NCI-H1417 (cell line): ENCODE results near the gene MANEA.

Source experiments
- DNase-seq, 3 experiments: peaks; one replicate each; lab custom pipeline; 2025; lab: John Stamatoyannopoulos, UW

Gene MANEA

DNA sequence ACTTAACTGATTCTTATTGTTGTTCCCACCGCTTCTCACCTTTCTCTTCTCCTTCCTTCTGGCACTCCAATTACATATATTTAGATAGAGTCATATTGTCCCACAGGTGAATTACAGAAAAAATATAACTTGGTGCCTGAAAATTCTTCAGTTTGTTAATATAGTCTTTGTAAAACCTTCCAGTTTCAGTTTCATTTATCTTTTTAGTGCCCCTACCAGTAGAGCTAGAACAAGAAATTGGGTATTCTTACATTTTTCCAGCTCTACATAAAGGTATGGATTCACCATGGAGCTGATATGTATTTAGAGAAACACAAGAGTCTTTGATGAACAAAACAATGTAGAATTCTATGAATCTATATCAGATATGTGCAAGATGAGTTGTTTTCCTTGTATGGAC lies 10.7 kb downstream of the MANEA start:
- DNase-seq, result no peak

GRCh38 chr6:95589067-95589466 lies 11.7 kb downstream of the MANEA start:
- no peak for DNase-seq

DNA sequence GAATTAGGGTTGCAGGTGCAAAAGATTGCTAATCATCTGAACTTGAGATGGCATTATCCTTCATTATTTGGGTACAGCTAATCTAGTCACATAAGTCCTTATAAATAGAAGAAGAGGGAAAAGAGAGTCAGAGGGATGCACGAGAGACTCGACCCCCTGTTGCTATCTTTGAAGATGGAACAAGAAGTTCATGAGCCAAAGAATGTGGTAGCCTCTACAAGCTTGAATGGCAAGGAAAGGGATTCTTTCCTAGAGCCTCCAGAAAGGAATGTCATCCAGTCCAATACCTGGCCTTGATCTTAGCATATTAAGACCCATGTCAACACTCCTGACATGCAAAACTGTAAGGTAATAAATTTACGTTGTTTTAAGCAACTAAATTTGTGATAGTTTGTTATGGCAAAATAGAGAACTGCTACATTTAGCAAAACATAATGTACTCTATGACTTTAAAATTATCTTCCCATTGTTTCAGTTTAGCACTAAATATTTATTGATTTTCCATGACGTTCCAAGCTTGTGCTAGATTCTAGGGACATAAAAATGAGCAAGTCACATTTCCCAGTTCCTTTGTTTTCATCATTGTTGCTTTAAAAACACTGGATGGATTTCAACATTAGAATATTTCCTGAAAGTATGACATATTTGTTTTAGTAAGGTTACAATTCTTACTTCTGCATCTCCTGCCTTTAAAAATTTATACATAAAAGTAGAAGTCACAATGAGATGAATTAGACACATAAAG lies 12.7 kb downstream of the MANEA start:
- no peak for DNase-seq

- peak in 1 of 3 experiments; percentile 52 for DNase-seq
Measured at GRCh38 chr6:95593025-95593424, 15.7 kb downstream of the MANEA start.

DNA sequence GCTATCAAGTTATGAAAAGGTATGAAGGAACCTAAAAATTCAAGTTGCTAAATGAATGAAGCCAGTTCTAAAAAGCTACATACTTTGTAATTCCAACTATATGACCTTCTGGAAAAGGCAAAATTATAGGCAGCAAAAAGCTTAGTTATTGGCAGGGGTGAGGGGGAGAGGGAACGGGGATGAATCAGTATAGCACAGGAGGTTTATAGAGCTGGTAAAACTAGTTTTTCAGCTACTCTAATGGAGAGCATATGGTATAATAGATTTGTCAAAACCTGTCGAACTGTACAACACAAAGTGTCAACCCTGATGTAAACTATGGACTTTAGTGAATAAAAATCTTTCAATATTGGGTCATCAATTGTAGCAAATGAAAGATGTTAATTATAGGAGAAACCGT lies 18.7 kb downstream of the MANEA start:
- DNase-seq, result peak in 1 of 3 experiments; percentile 24

DNA sequence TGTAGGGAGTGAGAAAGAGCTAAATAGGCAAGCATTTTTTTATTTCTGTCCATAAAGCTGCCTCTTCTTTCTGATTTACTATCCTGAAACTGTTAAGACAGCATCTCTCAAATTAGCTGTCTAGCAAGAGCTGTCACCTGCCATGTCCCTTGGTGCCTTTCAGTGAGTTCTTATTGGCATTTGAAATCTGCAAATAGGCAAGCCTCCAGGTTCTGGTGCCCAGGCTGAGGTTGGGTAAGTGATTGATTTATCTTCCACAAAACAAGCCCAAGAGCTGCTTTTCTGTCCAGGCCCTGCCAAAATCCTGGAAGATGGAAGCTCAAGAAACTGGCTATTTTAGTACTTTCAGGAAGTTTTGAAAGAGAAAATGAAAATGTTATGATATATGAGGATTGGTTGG lies 22.4 kb downstream of the MANEA start:
- DNase-seq, result peak in 1 of 3 experiments; percentile 9

DNA sequence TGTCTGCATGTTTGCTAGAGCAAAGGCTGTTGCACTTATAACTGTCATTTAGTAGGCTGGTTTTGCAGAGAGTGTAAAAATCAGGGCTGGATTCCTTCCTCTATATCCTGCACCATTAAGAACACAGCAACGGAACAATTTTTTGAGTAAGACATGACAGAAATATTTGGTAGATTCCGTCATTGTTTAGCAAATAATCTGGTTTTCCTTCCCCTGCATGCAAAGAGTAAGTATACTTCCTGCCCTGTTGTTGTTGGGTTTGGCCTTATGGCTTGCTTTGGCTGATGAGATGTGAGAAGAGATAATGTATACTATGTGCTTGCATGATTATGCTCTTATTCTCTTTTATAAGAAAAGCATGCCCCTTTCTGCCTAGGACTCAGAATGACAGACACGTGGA lies 23.8 kb downstream of the MANEA start:
- DNase-seq, result no peak

GRCh38 chr6:95614094-95614493 lies 36.8 kb downstream of the MANEA start:
- DNase-seq, result no peak

- DNase-seq, result peak in 2 of 3 experiments; percentile 47 to 81
Measured at GRCh38 chr6:95629551-95629950, 52.2 kb downstream of the MANEA start.

DNA sequence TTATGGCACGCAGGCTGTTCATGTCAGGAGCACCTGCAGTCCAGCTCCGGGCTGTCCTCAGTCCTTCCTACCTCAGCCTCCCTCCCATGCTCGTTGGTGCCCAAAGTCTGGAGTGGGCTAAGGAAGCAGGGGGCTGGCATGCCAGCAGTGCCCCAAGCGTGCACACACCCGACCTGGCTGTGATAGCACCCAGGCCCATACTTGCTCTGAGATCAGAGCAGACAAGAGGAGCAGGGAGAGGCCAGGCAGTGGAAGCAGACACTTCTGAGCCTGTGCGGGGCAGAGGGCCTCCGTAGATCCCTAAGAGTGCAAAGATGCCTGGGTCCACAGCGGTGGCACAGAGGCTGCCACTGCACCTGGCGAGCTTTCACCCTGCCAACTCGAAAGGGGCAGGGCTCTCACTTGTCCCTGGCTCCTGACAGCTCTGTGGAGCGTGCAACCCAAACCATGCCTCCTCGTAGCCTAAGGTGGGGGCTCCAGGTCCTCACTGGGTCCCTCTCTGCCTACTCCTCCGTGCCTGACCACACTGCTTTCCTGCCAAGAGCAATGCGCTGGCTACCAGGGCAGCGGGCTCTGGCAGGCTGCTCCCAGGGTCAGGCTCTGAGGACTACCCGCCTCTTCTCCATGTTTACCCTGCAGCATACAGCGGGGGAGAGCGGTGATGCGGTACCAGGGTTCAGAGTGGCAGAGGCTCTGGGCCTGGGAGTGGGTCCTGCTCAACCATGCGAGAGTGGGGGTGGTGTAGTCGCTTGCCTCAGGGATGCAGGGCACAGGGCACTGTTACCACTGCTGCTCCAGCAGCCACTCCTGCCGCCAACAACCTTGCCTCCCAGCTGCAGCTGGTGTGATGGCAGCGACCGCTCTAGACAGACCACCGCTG lies 59.5 kb downstream of the MANEA start:
- no peak for DNase-seq

GRCh38 chr6:95648636-95649035 lies 71.3 kb downstream of the MANEA start:
- peak in 1 of 3 experiments; percentile 22 for DNase-seq

DNA sequence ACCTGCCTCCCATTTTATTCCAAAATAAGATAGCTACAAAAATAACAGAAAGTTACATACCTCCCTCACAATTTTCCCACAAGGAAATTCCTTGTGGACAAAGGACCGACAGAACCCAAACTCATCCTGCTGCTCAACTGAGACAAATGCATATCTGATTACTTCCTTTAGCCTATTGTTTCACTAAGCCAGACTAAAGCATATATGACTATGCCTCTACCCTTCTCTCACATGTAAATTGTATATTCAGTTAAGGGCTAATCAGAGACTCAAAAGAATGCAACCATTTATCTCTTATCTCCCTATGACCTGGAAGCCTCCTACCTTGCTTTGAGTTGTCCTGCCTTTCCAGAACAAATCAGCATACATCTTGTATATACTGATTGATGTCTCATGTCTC lies 72.1 kb downstream of the MANEA start:
- no peak for DNase-seq

GRCh38 chr6:95654176-95654575 lies 76.8 kb downstream of the MANEA start:
- DNase-seq, result no peak

- DNase-seq, result peak in 1 of 3 experiments; percentile 45
Measured at GRCh38 chr6:95658886-95659285, 81.6 kb downstream of the MANEA start.
